Astrocyte (in vitro differentiated cells and primary cell): ENCODE data around the gene BTF3. TPM values are rescaled to one million over a fixed set of nuclear protein-coding genes. Genes with fewer than 3 reads are reported as not detected.

Source experiments
- DNase-seq: peaks from one replicate; pipeline ENCODE4 v3.0.0-alpha.2; 2010; ENCODE audit warnings: low read depth
- FAIRE-seq: peaks from 2 replicates; lab custom pipeline; 2011; peaks lifted over from hg19 to GRCh38; lab: Jason Lieb, UNC
- H2AFZ ChIP-seq: 2 replicates; pipeline ENCODE4 v1.6.0; 2012; ENCODE audit warnings: low read depth, low read length, inconsistent platforms
- H3K27ac ChIP-seq: 2 replicates; pipeline ENCODE4 v1.5.1; 2011; ENCODE audit warnings: low read depth, low read length, inconsistent platforms
- H3K27me3 ChIP-seq: 2 replicates; pipeline ENCODE4 v1.6.0; 2011; ENCODE audit warnings: low read length, inconsistent platforms; ENCODE audit not compliant: insufficient read depth
- H3K36me3 ChIP-seq: 2 replicates; pipeline ENCODE4 v1.5.1; 2011; ENCODE audit warnings: low read length, inconsistent platforms; ENCODE audit not compliant: insufficient read depth
- H3K4me1 ChIP-seq: 2 replicates; pipeline ENCODE4 v1.5.1; 2011; ENCODE audit warnings: low read length, inconsistent platforms; ENCODE audit not compliant: insufficient read depth
- H3K4me2 ChIP-seq: 2 replicates; pipeline ENCODE4 v1.6.0; 2012; ENCODE audit warnings: low read length, inconsistent platforms
- H3K4me3 ChIP-seq: 2 replicates; pipeline ENCODE4 v1.5.1; 2011; ENCODE audit warnings: low read depth, mild to moderate bottlenecking, low read length, inconsistent platforms; ENCODE audit not compliant: insufficient read depth
- H3K79me2 ChIP-seq: 2 replicates; pipeline ENCODE4 v1.6.0; 2012; ENCODE audit warnings: mild to moderate bottlenecking, low read length, inconsistent platforms; ENCODE audit not compliant: insufficient read depth
- H3K9ac ChIP-seq: 2 replicates; pipeline ENCODE4 v1.6.0; 2012; ENCODE audit warnings: mild to moderate bottlenecking, low read length, inconsistent platforms
- H3K9me3 ChIP-seq: 2 replicates; pipeline ENCODE4 v1.5.1; 2012; ENCODE audit warnings: low read depth, mild to moderate bottlenecking, low read length, inconsistent platforms; ENCODE audit not compliant: insufficient read depth
- H4K20me1 ChIP-seq: 2 replicates; pipeline ENCODE4 v1.6.0; 2012; ENCODE audit warnings: low read length, inconsistent platforms; ENCODE audit not compliant: insufficient read depth
- H3K27ac Mint-ChIP-seq: one replicate; pipeline ENCODE4 v1.8.0; 2021; ENCODE audit warnings: mild to moderate bottlenecking, mixed read lengths; ENCODE audit not compliant: unreplicated experiment
- H3K27me3 Mint-ChIP-seq: one replicate; pipeline ENCODE4 v1.8.0; 2021; ENCODE audit warnings: low read depth, mixed read lengths; ENCODE audit not compliant: unreplicated experiment
- H3K36me3 Mint-ChIP-seq: one replicate; pipeline ENCODE4 v1.8.0; 2021; ENCODE audit warnings: low read depth, mixed read lengths; ENCODE audit not compliant: unreplicated experiment
- H3K4me1 Mint-ChIP-seq: one replicate; pipeline ENCODE4 v1.8.0; 2021; ENCODE audit warnings: low read depth, mixed read lengths; ENCODE audit not compliant: unreplicated experiment
- H3K4me3 Mint-ChIP-seq: one replicate; pipeline ENCODE4 v1.8.0; 2021; ENCODE audit warnings: mild to moderate bottlenecking, moderate library complexity, mixed read lengths; ENCODE audit not compliant: unreplicated experiment
- H3K9me3 Mint-ChIP-seq: one replicate; pipeline ENCODE4 v1.8.0; 2021; ENCODE audit warnings: mild to moderate bottlenecking, mixed read lengths; ENCODE audit not compliant: unreplicated experiment
- CTCF ChIP-seq: IDR thresholded peaks from 2 replicates; pipeline ENCODE4 v1.5.1; 2011; ENCODE audit warnings: low read depth, mild to moderate bottlenecking, inconsistent platforms, low read length, moderate library complexity; ENCODE audit not compliant: insufficient read depth
- EZH2 ChIP-seq: IDR thresholded peaks from 2 replicates; pipeline ENCODE4 v1.6.1; 2012; ENCODE audit warnings: mild to moderate bottlenecking, low read length, inconsistent platforms; ENCODE audit not compliant: insufficient read depth
- total RNA-seq: library from RNA; stranded (reverse); gene quantifications from 2 replicates; pipeline ENCODE4 v1.2.1, GENCODE V29; 2021

BTF3 gene
- total RNA-seq, 1 donor from 2014 or later: 524 TPM

GRCh38 chr5:73480500-73480899, 17.7 kb upstream of the BTF3 start:
- no peaks in the 10 kb centered on the region for H3K4me1 ChIP-seq
- DNase-seq: no peak
- H3K27ac ChIP-seq: no peak overlapping the region
- H3K4me3 ChIP-seq: no peak overlapping the region
- H3K4me1 Mint-ChIP-seq: peaks cover 3% of the 10 kb centered on the region
- no peak overlapping the region for H3K4me3 Mint-ChIP-seq
- H3K9ac ChIP-seq: no peak overlapping the region
- H3K4me2 ChIP-seq: no peak overlapping the region
- H3K9me3 ChIP-seq: no peaks in the 10 kb centered on the region
- no peak overlapping the region for H2AFZ ChIP-seq
- no peaks in the 10 kb centered on the region for H3K9me3 Mint-ChIP-seq
- H3K36me3 ChIP-seq: no peaks in the 10 kb centered on the region
- no peaks in the 10 kb centered on the region for H3K27me3 ChIP-seq
- H3K27ac Mint-ChIP-seq: no peak overlapping the region
- H3K36me3 Mint-ChIP-seq: no peaks in the 10 kb centered on the region
- no peaks in the 10 kb centered on the region for H4K20me1 ChIP-seq
- no peak for FAIRE-seq
- H3K79me2 ChIP-seq: no peaks in the 10 kb centered on the region
- H3K27me3 Mint-ChIP-seq: no peaks in the 10 kb centered on the region
- TF ChIP-seq EZH2 (no peak), CTCF (no peak)

- H2AFZ ChIP-seq: no peak overlapping the region
- Mint-ChIP-seq H3K27ac (no peak overlapping the region), H3K4me1 (peaks cover 3% of the 10 kb centered on the region), H3K9me3 (no peaks in the 10 kb centered on the region), H3K27me3 (peaks cover 5% of the 10 kb centered on the region), H3K4me3 (no peak overlapping the region), H3K36me3 (no peaks in the 10 kb centered on the region)
- no peak overlapping the region for H3K27ac ChIP-seq
- TF ChIP-seq CTCF: no peak
- no peak for TF ChIP-seq EZH2
- H3K36me3 ChIP-seq: no peaks in the 10 kb centered on the region
- H3K79me2 ChIP-seq: no peaks in the 10 kb centered on the region
- no peak overlapping the region for H3K4me2 ChIP-seq
- FAIRE-seq: no peak
- H3K9me3 ChIP-seq: no peaks in the 10 kb centered on the region
- DNase-seq: peak; percentile 79
- H3K4me3 ChIP-seq: no peak overlapping the region
- no peaks in the 10 kb centered on the region for H4K20me1 ChIP-seq
- H3K9ac ChIP-seq: no peak overlapping the region
- H3K4me1 ChIP-seq: no peaks in the 10 kb centered on the region
- H3K27me3 ChIP-seq: no peaks in the 10 kb centered on the region
Measured at GRCh38 chr5:73482383-73483136, 15.7 kb upstream of the BTF3 start.

- Histone ChIP-seq H3K4me3 (no peak overlapping the region), H3K4me1 (no peaks in the 10 kb centered on the region), H3K9ac (no peak overlapping the region), H3K27me3 (no peaks in the 10 kb centered on the region), H3K27ac (no peak overlapping the region), H2AFZ (no peak overlapping the region), H3K9me3 (no peaks in the 10 kb centered on the region), H3K4me2 (no peak overlapping the region), H3K36me3 (no peaks in the 10 kb centered on the region), H3K79me2 (no peaks in the 10 kb centered on the region), H4K20me1 (no peaks in the 10 kb centered on the region)
- DNase-seq: no peak
- TF ChIP-seq EZH2 (no peak), CTCF (no peak)
- no peak for FAIRE-seq
- H3K4me1 Mint-ChIP-seq: peaks cover 3% of the 10 kb centered on the region
- H3K4me3 Mint-ChIP-seq: no peak overlapping the region
- no peaks in the 10 kb centered on the region for H3K36me3 Mint-ChIP-seq
- no peaks in the 10 kb centered on the region for H3K9me3 Mint-ChIP-seq
- H3K27me3 Mint-ChIP-seq: peaks cover 8% of the 10 kb centered on the region
- H3K27ac Mint-ChIP-seq: no peak overlapping the region
Measured at GRCh38 chr5:73483676-73484075, 14.6 kb upstream of the BTF3 start.
